ENCODE results near the gene BLMH.
"Not testable (repeated sequence)": the region's sequence is repeated elsewhere in the genome, so short reads cannot be mapped to it uniquely, and the experiment has no call there.

The BLMH gene

GRCh38 chr17:30229012-30229411 lies 62.7 kb downstream of the BLMH start:
- DNase-seq (ENCODE audit: low read depth): peak; percentile 48

DNA sequence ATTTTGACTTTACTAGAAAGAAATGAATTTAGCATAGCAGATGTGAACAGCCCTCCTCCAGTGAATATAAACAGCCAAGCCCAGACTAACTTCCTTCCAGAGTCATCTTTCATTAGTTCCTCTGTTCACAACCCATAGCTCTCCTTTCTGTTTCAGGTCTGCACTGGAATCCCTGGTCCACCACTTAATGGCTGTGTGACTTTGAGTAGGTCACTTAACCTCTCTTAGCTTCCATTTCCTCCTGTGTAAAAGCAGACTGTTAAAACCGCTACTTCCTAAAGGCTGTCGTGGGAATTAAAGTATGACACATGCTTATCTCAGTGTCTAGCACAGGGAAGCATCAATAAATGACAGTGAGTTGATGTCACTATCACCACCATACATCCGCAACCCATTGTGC lies 63.7 kb downstream of the BLMH start:
- no peak for DNase-seq (ENCODE audit: low read depth)

GRCh38 chr17:30226878-30227277 lies 64.9 kb downstream of the BLMH start:
- DNase-seq (ENCODE audit: low read depth): peak; percentile 52

DNA sequence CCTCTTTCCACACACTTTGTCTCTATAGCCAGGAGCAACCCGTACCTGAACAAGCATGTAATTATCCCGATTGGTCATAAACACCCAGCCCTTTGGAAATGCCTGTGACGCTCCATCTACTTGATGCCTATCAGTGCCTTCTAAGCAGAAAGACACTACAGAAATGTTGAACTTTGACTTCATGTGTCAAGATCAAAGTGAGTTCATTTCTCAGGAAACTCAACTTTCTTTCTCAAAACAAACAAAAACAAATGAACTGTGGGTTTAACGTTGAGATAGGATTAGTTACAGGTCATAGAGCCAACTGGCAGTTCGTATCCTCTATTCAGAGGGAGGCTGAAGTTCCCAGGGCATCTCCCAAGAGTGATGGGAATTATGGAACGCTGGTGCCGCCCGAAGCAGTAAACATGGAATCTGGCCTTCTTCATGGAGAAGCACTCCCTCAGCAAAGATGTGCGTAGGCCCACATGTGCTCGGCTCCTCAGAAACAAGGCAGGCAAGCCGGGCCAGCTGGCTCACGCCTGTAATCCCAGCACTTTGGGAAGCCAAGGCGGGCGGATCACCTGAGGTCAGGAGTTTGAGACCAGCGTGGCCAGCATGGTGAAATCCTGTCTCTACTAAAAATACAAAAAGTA lies 65.7 kb downstream of the BLMH start:
- DNase-seq (ENCODE audit: low read depth): no peak

GRCh38 chr17:30225112-30225511 lies 66.6 kb downstream of the BLMH start:
- no peak for DNase-seq (ENCODE audit: low read depth)

GRCh38 chr17:30224419-30224960 lies 67.3 kb downstream of the BLMH start:
- DNase-seq (ENCODE audit: low read depth): no peak

DNA sequence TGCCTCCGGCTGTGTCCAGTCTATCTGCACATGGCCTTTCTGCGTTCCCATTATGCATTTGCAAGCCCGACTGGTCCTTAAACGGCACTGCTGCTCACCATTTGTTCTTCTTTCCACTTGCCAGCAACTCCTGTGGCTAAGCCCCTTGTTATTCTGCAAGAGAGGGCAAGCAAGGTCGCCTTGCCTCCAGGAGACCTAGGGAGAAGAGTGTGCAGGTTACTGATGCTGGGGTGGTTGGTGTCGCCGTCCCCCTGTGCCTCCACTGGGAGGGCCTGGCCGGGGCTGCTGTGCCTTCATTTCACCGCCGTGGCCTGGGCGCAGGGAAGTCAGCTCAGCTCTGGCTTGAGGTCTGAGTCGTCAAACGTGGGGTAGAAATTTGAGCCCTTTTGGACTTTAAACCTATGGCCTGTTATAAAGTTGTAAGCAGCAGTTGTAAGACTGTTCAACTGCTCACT lies 69.0 kb downstream of the BLMH start:
- DNase-seq (ENCODE audit: low read depth): no peak

DNA sequence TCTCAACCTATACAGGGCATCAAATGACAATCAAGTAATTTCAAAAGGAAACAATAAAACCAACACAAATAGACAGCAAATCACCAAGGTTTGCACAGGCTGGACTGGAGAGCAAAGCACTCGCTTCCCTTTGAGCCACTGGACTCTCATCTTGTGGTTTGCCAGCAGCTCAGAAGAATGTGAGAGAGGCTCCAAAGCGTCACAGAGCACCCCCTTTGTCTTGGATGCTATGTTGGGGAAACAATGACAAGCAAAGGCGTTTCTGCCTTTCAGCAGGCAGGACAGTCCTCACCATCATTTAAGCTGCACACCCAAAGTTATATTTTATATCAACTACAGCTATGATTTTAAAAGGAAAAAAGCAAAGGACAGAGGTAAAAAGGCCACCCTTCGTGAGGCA lies 69.5 kb downstream of the BLMH start:
- DNase-seq (ENCODE audit: low read depth): no peak

GRCh38 chr17:30221346-30221745 lies 70.4 kb downstream of the BLMH start:
- DNase-seq (ENCODE audit: low read depth): no peak

DNA sequence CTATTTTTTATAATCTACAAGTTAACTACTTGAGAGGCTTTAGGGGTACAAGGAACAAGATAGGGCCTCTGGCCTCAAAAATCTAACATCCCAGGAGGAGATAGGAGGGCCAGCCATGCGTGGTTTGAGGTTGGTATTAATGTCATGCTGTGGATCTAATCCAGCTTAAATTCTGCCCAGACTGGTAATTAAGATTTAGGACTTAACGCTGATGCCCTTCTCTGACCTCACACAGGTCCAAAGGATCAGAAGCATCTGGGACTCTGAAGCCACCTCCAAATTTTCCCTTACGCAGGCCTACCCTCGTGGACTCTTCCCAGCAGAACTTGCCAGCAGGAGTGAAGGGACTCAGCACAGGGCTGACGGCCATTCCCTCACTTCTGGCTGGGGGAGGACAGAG lies 71.3 kb downstream of the BLMH start:
- no peak for DNase-seq (ENCODE audit: low read depth)

- DNase-seq (ENCODE audit: low read depth): no peak
Measured at GRCh38 chr17:30219833-30220232, 71.9 kb downstream of the BLMH start.

- no peak for DNase-seq (ENCODE audit: low read depth)
Measured at GRCh38 chr17:30219315-30219714, 72.4 kb downstream of the BLMH start.

GRCh38 chr17:30218799-30219198 lies 72.9 kb downstream of the BLMH start:
- no peak for DNase-seq (ENCODE audit: low read depth)

DNA sequence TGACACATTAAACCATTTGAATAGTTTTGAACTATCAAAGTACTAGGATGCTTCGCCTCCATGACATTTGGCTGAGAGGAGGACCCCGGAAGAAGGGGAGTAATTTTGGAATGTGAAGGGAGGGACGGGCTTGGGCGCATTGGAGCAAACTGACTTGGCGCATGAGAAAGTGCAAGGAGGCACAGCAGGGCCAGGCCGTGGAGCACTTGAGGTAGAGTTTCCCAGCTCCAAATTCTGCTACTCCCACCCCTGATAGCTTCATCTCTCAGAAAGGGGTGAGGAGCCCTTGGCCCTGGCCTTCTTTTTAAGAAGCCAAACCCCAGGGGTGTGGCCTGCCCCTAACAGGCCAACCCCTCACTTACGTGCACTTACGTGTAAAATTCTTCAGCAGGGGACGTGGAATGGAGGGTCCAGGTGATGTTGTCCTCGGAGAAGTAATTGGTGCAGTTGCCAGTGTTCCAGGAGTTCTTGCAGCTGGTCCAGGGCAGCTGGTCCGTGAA lies 73.9 kb downstream of the BLMH start:
- DNase-seq (ENCODE audit: low read depth): no peak

DNA sequence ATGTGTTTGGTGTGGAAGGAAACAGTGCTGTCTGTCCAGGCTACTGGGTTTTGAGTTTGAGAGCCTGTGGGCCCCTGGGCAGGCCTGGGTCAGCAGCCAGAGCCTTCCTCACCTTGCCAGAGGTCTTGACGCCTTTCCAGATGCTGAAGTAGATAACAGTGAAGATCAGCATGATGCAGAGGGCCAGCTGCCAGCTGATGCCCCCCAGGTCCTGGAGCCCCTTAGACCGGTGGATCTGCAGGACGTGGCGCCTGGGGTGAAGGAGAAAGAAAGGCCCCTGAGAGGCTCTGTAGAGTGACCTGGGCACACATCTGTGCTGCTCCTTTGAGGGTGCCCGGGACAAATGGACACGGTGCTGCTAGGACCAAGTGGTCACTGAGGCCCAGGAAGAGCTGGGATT lies 74.7 kb downstream of the BLMH start:
- no peak for DNase-seq (ENCODE audit: low read depth)

DNA sequence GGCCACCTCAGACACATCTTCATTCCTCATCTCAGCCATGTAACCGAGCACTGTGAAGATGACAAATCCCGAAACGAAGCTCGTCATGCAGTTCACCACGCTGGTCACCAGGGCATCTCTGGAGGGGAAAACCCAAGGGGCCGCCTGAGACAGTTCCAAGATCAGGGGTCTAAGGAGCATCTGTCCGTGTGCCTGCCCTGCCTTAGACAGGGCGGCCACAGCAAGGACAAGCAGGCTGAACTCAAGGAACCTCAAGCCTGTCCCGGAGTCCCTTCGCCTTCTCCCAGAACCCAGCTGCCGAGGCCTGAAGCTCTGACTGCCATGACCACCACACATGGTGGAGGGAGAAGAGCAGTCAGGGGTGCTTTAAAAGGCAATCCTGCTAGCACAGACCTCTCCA lies 79.0 kb downstream of the BLMH start:
- DNase-seq (ENCODE audit: low read depth): no peak

GRCh38 chr17:30211371-30211770 lies 80.4 kb downstream of the BLMH start:
- no peak for DNase-seq (ENCODE audit: low read depth)

GRCh38 chr17:30210901-30211300 lies 80.8 kb downstream of the BLMH start:
- DNase-seq (ENCODE audit: low read depth): no peak

GRCh38 chr17:30210366-30210765 lies 81.4 kb downstream of the BLMH start:
- DNase-seq (ENCODE audit: low read depth): no peak

DNA sequence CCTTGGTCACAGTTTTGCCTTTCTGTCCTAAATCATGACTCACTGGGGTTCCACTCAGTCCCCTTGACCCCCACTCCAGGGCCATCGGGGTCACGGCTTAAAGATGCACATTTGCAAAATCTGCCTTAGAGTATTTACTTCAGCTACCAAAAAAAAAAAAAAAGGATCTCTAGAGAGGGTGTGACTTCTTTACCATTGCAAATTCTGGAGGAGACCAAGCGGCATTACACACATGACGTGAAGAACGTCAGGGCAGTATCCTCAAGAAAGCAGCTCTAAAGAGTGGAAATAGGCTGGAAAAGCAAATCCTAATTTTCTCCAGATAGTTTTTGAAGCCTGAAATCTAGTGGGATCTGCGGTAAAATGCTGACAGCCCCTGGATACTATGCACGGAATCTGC lies 81.8 kb downstream of the BLMH start:
- no peak for DNase-seq (ENCODE audit: low read depth)

DNA sequence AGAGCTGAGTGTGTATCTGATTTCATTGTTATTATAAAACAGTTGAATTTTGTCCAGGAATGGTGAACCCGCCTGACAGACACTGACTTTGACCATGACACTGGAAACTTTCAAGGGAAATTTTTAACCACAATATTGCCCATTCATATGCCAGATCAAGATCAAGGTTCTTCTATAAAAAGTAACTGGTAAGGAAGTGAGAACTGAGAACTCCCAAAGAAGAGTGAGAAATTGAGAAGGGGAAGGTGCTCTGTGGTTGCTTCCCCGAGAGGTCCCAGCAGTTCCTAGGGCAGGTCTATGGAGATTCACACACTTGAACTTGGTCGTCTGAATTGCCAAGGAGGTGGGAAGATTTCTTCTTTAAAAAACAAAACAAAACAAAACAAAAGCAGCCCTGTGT lies 83.5 kb downstream of the BLMH start:
- DNase-seq (ENCODE audit: low read depth): no peak

DNA sequence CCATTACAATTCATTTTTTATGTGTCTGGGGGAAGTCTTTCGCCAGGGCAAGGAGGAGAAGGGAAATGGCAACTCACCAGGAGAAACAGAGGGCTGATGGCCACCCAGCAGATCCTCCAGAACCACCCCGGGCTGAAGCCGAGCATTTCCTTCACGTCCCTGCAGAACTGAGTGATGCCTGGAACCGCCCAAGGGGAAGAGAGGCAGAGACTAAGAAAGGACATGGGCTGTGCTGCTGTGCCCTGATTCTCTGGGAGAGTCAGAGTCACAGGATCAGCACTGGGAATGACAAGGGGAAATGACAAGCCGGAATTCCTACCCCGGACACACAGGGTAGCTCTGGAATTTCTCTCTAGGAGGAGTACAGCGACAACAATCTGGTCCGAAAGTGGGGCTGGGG lies 84.1 kb downstream of the BLMH start:
- DNase-seq (ENCODE audit: low read depth): no peak

DNA sequence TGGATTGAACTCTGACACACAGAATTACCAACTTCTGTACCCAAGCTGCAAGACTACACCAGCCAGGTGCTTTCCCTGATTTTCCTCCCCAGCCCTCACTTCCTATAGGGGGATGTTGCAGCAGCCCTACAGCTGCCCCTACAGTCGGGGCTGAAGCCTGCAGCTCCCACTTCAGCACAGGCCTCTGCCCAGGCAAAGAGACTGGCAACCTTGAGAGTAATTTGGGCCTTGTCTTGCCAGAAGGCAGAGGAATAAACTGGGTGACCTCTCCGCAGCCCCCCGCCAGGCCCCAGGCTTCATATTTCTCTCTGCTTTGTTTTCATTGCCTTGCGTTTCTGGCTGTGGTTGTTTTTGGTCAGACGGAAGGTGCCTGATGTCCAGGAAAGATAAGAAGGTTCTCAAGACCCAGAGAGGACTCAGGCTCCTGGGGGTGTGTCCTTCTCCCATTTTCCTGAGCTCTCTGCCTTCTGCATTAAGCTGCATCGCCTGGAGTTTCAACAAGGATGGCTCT lies 88.2 kb downstream of the BLMH start:
- DNase-seq (ENCODE audit: low read depth): no peak

DNA sequence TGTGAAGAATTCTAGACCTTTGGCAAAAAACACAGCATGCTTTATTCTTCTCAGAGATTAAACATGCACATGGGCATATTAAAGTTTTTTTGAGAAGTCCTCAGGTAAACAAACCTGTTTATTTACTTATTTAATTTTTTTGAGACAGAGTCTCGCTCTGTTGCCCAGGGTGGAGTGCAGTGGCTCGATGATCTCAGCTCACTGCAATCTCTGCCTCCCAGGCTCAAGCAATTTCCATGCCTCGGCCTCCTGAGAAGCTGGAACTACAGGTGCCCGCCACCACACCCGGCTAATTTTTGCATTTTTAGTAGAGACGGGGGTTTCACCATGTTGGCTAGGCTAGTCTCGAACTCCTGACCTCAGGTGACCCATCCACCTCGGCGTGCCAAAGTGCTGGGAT lies 91.1 kb downstream of the BLMH start:
- not testable (repeated sequence) for DNase-seq (ENCODE audit: low read depth)
